Astrocyte of the spinal cord (primary cell): ENCODE results near the gene OR14A16.

Experiments used
- DNase-seq: peaks from one replicate; pipeline ENCODE4 v3.0.0; 2011; ENCODE audit warnings: low read depth, low spot score
- H3K4me3 ChIP-seq: 2 replicates; pipeline ENCODE4 v1.5.1; 2011; ENCODE audit warnings: low read depth, mild to moderate bottlenecking, low read length, moderate library complexity
- CTCF ChIP-seq: IDR thresholded peaks from 2 replicates; pipeline ENCODE4 v1.5.1; 2012; ENCODE audit warnings: low read depth, mild to moderate bottlenecking, low read length, inconsistent platforms
- in situ Hi-C: cut with HindIII; loops from 2 replicates; pipeline ENCODE4 v1.10.0; 2017; ENCODE audit warnings: low sequenced_read_pairs

The OR14A16 gene

GRCh38 chr1:247824023-247824422 lies at the start of gene OR14A16:
TSS of gene OR14A16 (minus strand) at chr1:247824119. CDS start at chr1:247815729, 8,390 bp downstream.
- TF ChIP-seq CTCF: no peak
- no peak for DNase-seq
- H3K4me3 ChIP-seq: no peak within 1 kb of the TSS
- in situ Hi-C loops: no loop called here

GRCh38 chr1:247865416-247865815 lies 41.5 kb upstream of the OR14A16 start:
- no peak overlapping the region for H3K4me3 ChIP-seq
- in situ Hi-C loops: no loop called here
- DNase-seq: no peak
- no peak for TF ChIP-seq CTCF

- in situ Hi-C loops: no loop called here
- no peak for TF ChIP-seq CTCF
- H3K4me3 ChIP-seq: no peak overlapping the region
- no peak for DNase-seq
Measured at GRCh38 chr1:247864644-247865043, 40.7 kb upstream of the OR14A16 start.

- DNase-seq: no peak
- in situ Hi-C loops: no loop called here
- H3K4me3 ChIP-seq: no peak overlapping the region
- TF ChIP-seq CTCF: no peak
Measured at GRCh38 chr1:247862756-247863155, 38.8 kb upstream of the OR14A16 start.

GRCh38 chr1:247857985-247858619 lies 34.2 kb upstream of the OR14A16 start:
- H3K4me3 ChIP-seq: peak overlapping the region; percentile 46
- in situ Hi-C loops: no loop called here
- no peak for TF ChIP-seq CTCF
- DNase-seq: no peak

- peak; percentile 23 for DNase-seq
- in situ Hi-C loops: no loop called here
Measured at GRCh38 chr1:247857069-247857984, 33.4 kb upstream of the OR14A16 start, which contains the start of gene TRIM58. TSS of gene TRIM58 (plus strand) at chr1:247857187. CDS start at chr1:247857247, 60 bp downstream.

More at GRCh38 chr1:247857069-247857984, 33.4 kb upstream of the OR14A16 start, which contains the start of gene TRIM58:
- TF ChIP-seq CTCF: peak; percentile 24
- H3K4me3 ChIP-seq: peak within 1 kb of the TSS; percentile 46
